ENCODE data around the gene PDE10A.

DNA sequence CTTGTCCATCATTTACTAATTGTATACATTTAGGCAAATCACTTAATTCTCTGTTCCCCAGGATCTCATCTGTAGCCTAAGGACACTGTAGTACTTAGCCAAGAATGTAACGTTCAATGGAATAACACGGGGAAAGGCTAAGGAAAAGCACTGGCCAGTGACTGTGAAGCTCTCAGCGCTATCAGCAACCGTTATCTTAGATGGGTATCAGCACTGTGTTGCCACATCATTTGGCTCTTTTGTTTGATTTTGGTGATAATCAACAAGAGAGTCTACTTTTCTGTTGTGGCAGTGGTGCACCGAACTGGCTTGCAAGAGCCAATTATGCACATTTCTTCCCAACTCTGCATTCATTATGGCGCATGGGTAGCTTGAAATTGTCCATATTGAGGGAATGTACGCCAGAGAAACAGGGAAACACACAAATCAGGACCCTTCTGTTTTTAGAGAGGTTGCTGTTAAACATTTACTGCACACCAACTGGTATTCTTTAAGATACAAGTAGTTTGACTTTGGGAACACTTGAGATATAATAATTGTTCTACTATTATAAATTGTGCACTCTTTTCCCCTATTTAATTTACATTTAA lies 259.9 kb downstream of the PDE10A start:
- TF ChIP-seq POLR2A (IDR thresholded peaks at IDR 0.05) (no peak), POLR2AphosphoS5 (IDR thresholded peaks at IDR 0.05) (no peak)
- TF ChIP-seq, protein P1, sequence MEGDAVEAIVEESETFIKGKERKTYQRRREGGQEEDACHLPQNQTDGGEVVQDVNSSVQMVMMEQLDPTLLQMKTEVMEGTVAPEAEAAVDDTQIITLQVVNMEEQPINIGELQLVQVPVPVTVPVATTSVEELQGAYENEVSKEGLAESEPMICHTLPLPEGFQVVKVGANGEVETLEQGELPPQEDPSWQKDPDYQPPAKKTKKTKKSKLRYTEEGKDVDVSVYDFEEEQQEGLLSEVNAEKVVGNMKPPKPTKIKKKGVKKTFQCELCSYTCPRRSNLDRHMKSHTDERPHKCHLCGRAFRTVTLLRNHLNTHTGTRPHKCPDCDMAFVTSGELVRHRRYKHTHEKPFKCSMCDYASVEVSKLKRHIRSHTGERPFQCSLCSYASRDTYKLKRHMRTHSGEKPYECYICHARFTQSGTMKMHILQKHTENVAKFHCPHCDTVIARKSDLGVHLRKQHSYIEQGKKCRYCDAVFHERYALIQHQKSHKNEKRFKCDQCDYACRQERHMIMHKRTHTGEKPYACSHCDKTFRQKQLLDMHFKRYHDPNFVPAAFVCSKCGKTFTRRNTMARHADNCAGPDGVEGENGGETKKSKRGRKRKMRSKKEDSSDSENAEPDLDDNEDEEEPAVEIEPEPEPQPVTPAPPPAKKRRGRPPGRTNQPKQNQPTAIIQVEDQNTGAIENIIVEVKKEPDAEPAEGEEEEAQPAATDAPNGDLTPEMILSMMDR (IDR thresholded peaks at IDR 0.05) = no peak
